CD4-positive, alpha-beta T cell (primary cell): ENCODE data around the gene KLF4. TPM values are rescaled to one million over a fixed set of nuclear protein-coding genes. Genes with fewer than 3 reads are reported as not detected.

Source experiments
- ATAC-seq: fragments of 200-7000 bp; cut with Tn5 transposase; one replicate; pipeline ENCODE4 v1.10.0; 2022; ENCODE audit warnings: mild to moderate bottlenecking; ENCODE audit not compliant: poor library complexity
- CTCF ChIA-PET: fragments of 350-600 bp; sonication (Branson Sonifier 250); formaldehyde crosslinking; loops from one replicate; lab custom pipeline; 2021; ENCODE audit warnings: antibody characterized with exemption, inconsistent platforms; lab: Charles Lee
- POLR2A ChIA-PET: fragments of 350-600 bp; sonication (Branson Sonifier 250); formaldehyde crosslinking; loops from one replicate; lab custom pipeline; 2021; ENCODE audit warnings: antibody characterized with exemption, inconsistent platforms; lab: Charles Lee
- DNase-seq, 14 experiments: peaks; one replicate each; pipeline ENCODE4 v3.0.0-alpha.2; 2013 to 2020; ENCODE audit warnings: mixed read lengths in 2 of 14
- H3K27ac ChIP-seq, 2 donors: one replicate each; pipeline versions ENCODE4 v1.5.1 to v1.7.0; 2013; ENCODE audit warnings: low read length in 2 of 2, low read depth in 1 of 2, mild to moderate bottlenecking in 1 of 2
- H3K27me3 ChIP-seq, 2 experiments: 1 replicate in 1 of 2; 2 replicates in 1 of 2; pipeline versions ENCODE4 v1.6.1 to v1.7.0; 2013; ENCODE audit warnings: low read length in 2 of 2, control low read depth in 1 of 2, mild to moderate bottlenecking in 1 of 2, moderate library complexity in 1 of 2; ENCODE audit not compliant: insufficient read depth in 2 of 2, control insufficient read depth in 1 of 2
- H3K36me3 ChIP-seq: one replicate; pipeline ENCODE4 v1.6.1; 2013; ENCODE audit warnings: low read length, control low read depth; ENCODE audit not compliant: insufficient read depth
- H3K4me1 ChIP-seq: one replicate; pipeline ENCODE4 v1.6.1; 2013; ENCODE audit warnings: low read length, control low read depth; ENCODE audit not compliant: insufficient read depth
- H3K4me3 ChIP-seq: one replicate; pipeline ENCODE4 v1.5.1; 2013; ENCODE audit warnings: mild to moderate bottlenecking, low read length, moderate library complexity
- H3K9me3 ChIP-seq, 2 experiments: 1 replicate in 1 of 2; 2 replicates in 1 of 2; pipeline versions ENCODE4 v1.6.1 to v1.7.0; 2013; ENCODE audit warnings: low read length in 2 of 2, mild to moderate bottlenecking in 2 of 2, control low read depth in 1 of 2, moderate library complexity in 1 of 2; ENCODE audit not compliant: control insufficient read depth in 1 of 2, insufficient read depth in 1 of 2
- H3K27ac Mint-ChIP-seq: one replicate; pipeline ENCODE4 v1.8.0; 2020; ENCODE audit warnings: mixed read lengths
- H3K27me3 Mint-ChIP-seq: one replicate; pipeline ENCODE4 v1.8.0; 2021; ENCODE audit warnings: mixed read lengths
- H3K36me3 Mint-ChIP-seq: one replicate; pipeline ENCODE4 v1.8.0; 2021; ENCODE audit warnings: low read depth, mixed read lengths
- H3K4me1 Mint-ChIP-seq: one replicate; pipeline ENCODE4 v1.8.0; 2021; ENCODE audit warnings: low read depth, mixed read lengths
- H3K4me3 Mint-ChIP-seq: one replicate; pipeline ENCODE4 v1.8.0; 2020; ENCODE audit warnings: mild to moderate bottlenecking, mixed read lengths
- H3K9me3 Mint-ChIP-seq: one replicate; pipeline ENCODE4 v1.8.0; 2020; ENCODE audit warnings: mixed read lengths
- intact Hi-C, 2 experiments: fragments of 100-400 bp; cut with DNase I in 1 of 2; cut with micrococcal nuclease in 1 of 2; formaldehyde crosslinking; loops; one replicate each; pipeline versions ENCODE4 v1.15.1 to v1.9.0; 2023 to 2025; cut with DNase I, micrococcal nuclease
- total RNA-seq, 174 experiments: library from RNA in 2 of 174; stranded (reverse) in 2 of 174; gene quantifications; one replicate each; pipeline ENCODE4 v1.2.3 and lab custom pipeline; 2021 to 2026
- TF ChIP-seq, protein P1 (sequence below): fragments of 200-600 bp; IDR thresholded peaks from one replicate; pipeline ENCODE4 v1.8.0; 2022; ENCODE audit warnings: antibody characterized with exemption, mild to moderate bottlenecking

KLF4 gene
- total RNA-seq, 2 experiments from 2014 or later: 12.9 to 13.2 TPM

DNA sequence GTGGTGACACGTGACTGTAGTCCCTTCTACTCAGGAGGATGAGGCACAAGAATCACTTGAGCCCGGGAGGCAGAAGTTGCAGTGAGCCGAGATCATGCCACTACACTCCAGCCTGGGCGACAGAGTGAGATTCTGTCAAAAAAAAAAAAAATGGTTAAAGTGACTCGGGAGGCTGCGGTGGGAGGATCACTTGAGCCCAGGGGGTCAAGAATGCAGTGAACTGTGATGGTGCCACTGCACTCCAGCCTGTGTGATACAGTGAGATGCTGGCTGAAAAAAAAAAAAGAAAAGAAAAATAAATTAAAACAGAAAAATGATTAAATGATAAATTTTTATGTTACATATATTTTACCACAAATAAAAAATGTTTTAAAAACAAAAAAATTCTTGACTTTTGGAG is 51.9 kb downstream of the KLF4 start:
- no peaks in the 10 kb centered on the region for H3K4me1 Mint-ChIP-seq
- H3K9me3 ChIP-seq: no peaks in the 10 kb centered on the region
- DNase-seq (no peak), ATAC-seq (no peak)
- no peak overlapping the region for H3K27ac ChIP-seq
- POLR2A ChIA-PET: no interaction called here
- no peaks in the 10 kb centered on the region for H3K36me3 ChIP-seq
- TF ChIP-seq, protein P1, sequence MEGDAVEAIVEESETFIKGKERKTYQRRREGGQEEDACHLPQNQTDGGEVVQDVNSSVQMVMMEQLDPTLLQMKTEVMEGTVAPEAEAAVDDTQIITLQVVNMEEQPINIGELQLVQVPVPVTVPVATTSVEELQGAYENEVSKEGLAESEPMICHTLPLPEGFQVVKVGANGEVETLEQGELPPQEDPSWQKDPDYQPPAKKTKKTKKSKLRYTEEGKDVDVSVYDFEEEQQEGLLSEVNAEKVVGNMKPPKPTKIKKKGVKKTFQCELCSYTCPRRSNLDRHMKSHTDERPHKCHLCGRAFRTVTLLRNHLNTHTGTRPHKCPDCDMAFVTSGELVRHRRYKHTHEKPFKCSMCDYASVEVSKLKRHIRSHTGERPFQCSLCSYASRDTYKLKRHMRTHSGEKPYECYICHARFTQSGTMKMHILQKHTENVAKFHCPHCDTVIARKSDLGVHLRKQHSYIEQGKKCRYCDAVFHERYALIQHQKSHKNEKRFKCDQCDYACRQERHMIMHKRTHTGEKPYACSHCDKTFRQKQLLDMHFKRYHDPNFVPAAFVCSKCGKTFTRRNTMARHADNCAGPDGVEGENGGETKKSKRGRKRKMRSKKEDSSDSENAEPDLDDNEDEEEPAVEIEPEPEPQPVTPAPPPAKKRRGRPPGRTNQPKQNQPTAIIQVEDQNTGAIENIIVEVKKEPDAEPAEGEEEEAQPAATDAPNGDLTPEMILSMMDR: no peak
- no peak overlapping the region for H3K4me3 Mint-ChIP-seq
- intact Hi-C loops: no loop called here
- no peaks in the 10 kb centered on the region for H3K4me1 ChIP-seq
- no peak overlapping the region for H3K4me3 ChIP-seq
- H3K27me3 Mint-ChIP-seq: peaks cover 20% of the 10 kb centered on the region
- no peaks in the 10 kb centered on the region for H3K9me3 Mint-ChIP-seq
- H3K27ac Mint-ChIP-seq: no peak overlapping the region
- no peaks in the 10 kb centered on the region for H3K27me3 ChIP-seq
- no peaks in the 10 kb centered on the region for H3K36me3 Mint-ChIP-seq
- CTCF ChIA-PET: no interaction called here

- Mint-ChIP-seq H3K36me3 (no peaks in the 10 kb centered on the region), H3K9me3 (no peaks in the 10 kb centered on the region), H3K4me1 (no peaks in the 10 kb centered on the region), H3K27ac (no peak overlapping the region), H3K4me3 (no peak overlapping the region), H3K27me3 (peaks cover 16% of the 10 kb centered on the region)
- intact Hi-C loops: no loop called here
- CTCF ChIA-PET: no interaction called here
- TF ChIP-seq, protein P1: no peak
- ATAC-seq (no peak), DNase-seq (no peak)
- H3K4me1 ChIP-seq: no peaks in the 10 kb centered on the region
- H3K27me3 ChIP-seq: no peaks in the 10 kb centered on the region
- no peak overlapping the region for H3K27ac ChIP-seq
- H3K36me3 ChIP-seq: no peaks in the 10 kb centered on the region
- POLR2A ChIA-PET: no interaction called here
- no peaks in the 10 kb centered on the region for H3K9me3 ChIP-seq
- no peak overlapping the region for H3K4me3 ChIP-seq
Observed at GRCh38 chr9:107435415-107435814, 54.2 kb downstream of the KLF4 start.

Other genes with a start within 250 kb of the KLF4 start
- 10 to 100 TPM; 63.8 to 68.1 TPM for gene RAD23B, start 206.5 kb downstream of the KLF4 start, total RNA-seq